Common myeloid progenitor, CD34-positive (primary cell): Measurements from ENCODE around the gene PMPCA.

Source experiments
- CTCF ChIA-PET: fragments of 350-600 bp; sonication (Branson Sonifier 250); formaldehyde crosslinking; loops from one replicate; lab custom pipeline; 2021; ENCODE audit warnings: antibody characterized with exemption; lab: Charles Lee
- POLR2A ChIA-PET: fragments of 350-600 bp; sonication (Branson Sonifier 250); formaldehyde crosslinking; loops from one replicate; lab custom pipeline; 2021; ENCODE audit warnings: antibody characterized with exemption; lab: Charles Lee
- DNase-seq, 3 donors: peaks; one replicate each; pipeline versions ENCODE4 v3.0.0 to v3.0.0-alpha.2; 2013
- H3K27ac ChIP-seq, 2 experiments: 1 replicate in 1 of 2; 2 replicates in 1 of 2; pipeline ENCODE4 v1.7.0; 2013; ENCODE audit warnings: inconsistent platforms in 2 of 2, low read length in 2 of 2, mild to moderate bottlenecking in 2 of 2, low read depth in 1 of 2, moderate library complexity in 1 of 2; ENCODE audit not compliant: severe bottlenecking in 2 of 2, insufficient read depth in 1 of 2, poor library complexity in 1 of 2
- H3K27me3 ChIP-seq, 5 experiments: replicated peaks in 2 of 5; 1 replicate in 3 of 5; 2 replicates in 2 of 5; pipeline versions ENCODE4 v1.6.1 to v1.7.0; 2013; ENCODE audit warnings: low read length in 4 of 5, mild to moderate bottlenecking in 2 of 5, moderate library complexity in 2 of 5, inconsistent platforms in 1 of 5; ENCODE audit not compliant: insufficient read depth in 5 of 5, control insufficient read depth in 4 of 5
- H3K36me3 ChIP-seq, 4 experiments: 1 replicate in 2 of 4; 2 replicates in 2 of 4; pipeline versions ENCODE4 v1.6.1 to v1.7.0; 2013; ENCODE audit warnings: low read length in 3 of 4, control low read depth in 1 of 4, mild to moderate bottlenecking in 1 of 4; ENCODE audit not compliant: control insufficient read depth in 4 of 4, insufficient read depth in 4 of 4
- H3K4me1 ChIP-seq, 4 experiments: 1 replicate in 3 of 4; 2 replicates in 1 of 4; pipeline versions ENCODE4 v1.6.1 to v1.7.1; 2013; ENCODE audit warnings: low read length in 3 of 4, mild to moderate bottlenecking in 3 of 4, control low read depth in 1 of 4, inconsistent platforms in 1 of 4, moderate library complexity in 1 of 4; ENCODE audit not compliant: control insufficient read depth in 4 of 4, insufficient read depth in 4 of 4; ENCODE audit errors: control extremely low read depth in 1 of 4
- H3K4me3 ChIP-seq, 7 experiments: 1 replicate in 4 of 7; 2 replicates in 3 of 7; pipeline versions ENCODE4 v1.5.1 to v1.7.0; 2013; ENCODE audit warnings: mild to moderate bottlenecking in 7 of 7, low read length in 6 of 7, moderate library complexity in 6 of 7, inconsistent platforms in 2 of 7, low read depth in 2 of 7, control low read depth in 1 of 7; ENCODE audit not compliant: insufficient read depth in 4 of 7, control insufficient read depth in 1 of 7; ENCODE audit errors: extremely low read depth in 1 of 7
- H3K9me3 ChIP-seq, 5 experiments: 1 replicate in 4 of 5; 2 replicates in 1 of 5; pipeline versions ENCODE4 v1.6.1 to v1.7.1; 2013; ENCODE audit warnings: low read length in 4 of 5, mild to moderate bottlenecking in 2 of 5, inconsistent platforms in 1 of 5, low read depth in 1 of 5, moderate library complexity in 1 of 5; ENCODE audit not compliant: control insufficient read depth in 4 of 5, insufficient read depth in 2 of 5; ENCODE audit errors: control extremely low read depth in 1 of 5
- whole genome bisulfite sequencing: methylation state at CpG from one replicate; pipeline ENCODE4 v1.1.5; 2013; ENCODE audit not compliant: insufficient coverage; 5-methylcytosine and 5-hydroxymethylcytosine counted together

The PMPCA gene

GRCh38 chr9:136386018-136386417 lies 24.4 kb upstream of the PMPCA start:
- no peak overlapping the region for H3K27ac ChIP-seq
- H3K36me3 ChIP-seq, result peaks cover 15 to 81% (median 59%) of the 10 kb centered on the region in 4 experiments
- CTCF ChIA-PET, result interaction anchor here (0.6 to 2.3 kb wide), 2 partner anchors 11 to 16 kb away, joined by 3 to 7 read pairs; no protein-coding TSS in a partner anchor
- no peaks in the 10 kb centered on the region for H3K27me3 ChIP-seq
- H3K4me3 ChIP-seq, result no peak overlapping the region
- H3K9me3 ChIP-seq, result no peaks in the 10 kb centered on the region
- DNase-seq, result no peak
- H3K4me1 ChIP-seq, result no peaks in the 10 kb centered on the region
- 92% methylated on average over 9 of the region's 13 CpGs for WGBS
- POLR2A ChIA-PET, result no interaction called here

- no peaks in the 10 kb centered on the region for H3K9me3 ChIP-seq
- WGBS, result 97% methylated on average over 19 of the region's 19 CpGs
- no peak overlapping the region for H3K27ac ChIP-seq
- peaks cover 15 to 81% (median 58%) of the 10 kb centered on the region in 4 experiments for H3K36me3 ChIP-seq
- no peak overlapping the region for H3K4me3 ChIP-seq
- CTCF ChIA-PET, result interaction anchor here (0.8 to 2.3 kb wide), 5 partner anchors 10 to 64 kb away, joined by 3 to 7 read pairs (median 3); no protein-coding TSS in a partner anchor
- H3K27me3 ChIP-seq, result no peaks in the 10 kb centered on the region
- no peaks in the 10 kb centered on the region for H3K4me1 ChIP-seq
- POLR2A ChIA-PET, result interaction anchor here (0.6 kb wide), 1 partner anchor 64 kb away, joined by 3 read pairs; no protein-coding TSS in a partner anchor
- DNase-seq, result no peak
Measured at GRCh38 chr9:136387217-136387616, 23.2 kb upstream of the PMPCA start.

GRCh38 chr9:136389396-136389795 lies 21.1 kb upstream of the PMPCA start:
- no peak overlapping the region for H3K27ac ChIP-seq
- POLR2A ChIA-PET, result no interaction called here
- no peak for DNase-seq
- H3K27me3 ChIP-seq, result no peaks in the 10 kb centered on the region
- H3K9me3 ChIP-seq, result no peaks in the 10 kb centered on the region
- 93% methylated on average over 5 of the region's 14 CpGs for WGBS
- H3K4me1 ChIP-seq, result no peaks in the 10 kb centered on the region
- peaks cover 7 to 82% (median 62%) of the 10 kb centered on the region in 4 experiments for H3K36me3 ChIP-seq
- no peak overlapping the region for H3K4me3 ChIP-seq
- CTCF ChIA-PET, result interaction anchor here (1.2 to 1.7 kb wide), 5 partner anchors 8 to 76 kb away, joined by 3 to 6 read pairs (median 4); no protein-coding TSS in a partner anchor

GRCh38 chr9:136391737-136392537 lies 18.5 kb upstream of the PMPCA start:
- ChIA-PET POLR2A (no interaction called here), CTCF (interaction anchor here (1.0 to 1.5 kb wide), 3 partner anchors 9 to 167 kb away, joined by 3 to 8 read pairs (median 3); no protein-coding TSS in a partner anchor)
- DNase-seq, result no peak
- H3K4me3 ChIP-seq, result no peak overlapping the region
- peaks cover 8 to 91% (median 74%) of the 10 kb centered on the region in 4 experiments for H3K36me3 ChIP-seq
- H3K4me1 ChIP-seq, result no peaks in the 10 kb centered on the region
- 95% methylated on average over 26 of the region's 28 CpGs for WGBS
- no peak overlapping the region for H3K27ac ChIP-seq
- H3K9me3 ChIP-seq, result no peaks in the 10 kb centered on the region
- no peaks in the 10 kb centered on the region for H3K27me3 ChIP-seq

GRCh38 chr9:136392538-136393449 lies 17.7 kb upstream of the PMPCA start:
- DNase-seq, result no peak
- ChIA-PET POLR2A (no interaction called here), CTCF (interaction anchor here (0.7 to 1.3 kb wide), 4 partner anchors 8 to 168 kb away, joined by 3 read pairs; no protein-coding TSS in a partner anchor)
- no peak overlapping the region for H3K4me3 ChIP-seq
- WGBS, result 97% methylated on average over 20 of the region's 21 CpGs
- no peaks in the 10 kb centered on the region for H3K27me3 ChIP-seq
- H3K4me1 ChIP-seq, result no peaks in the 10 kb centered on the region
- H3K27ac ChIP-seq, result no peak overlapping the region
- peaks cover 7 to 89% (median 70%) of the 10 kb centered on the region in 4 experiments for H3K36me3 ChIP-seq
- no peaks in the 10 kb centered on the region for H3K9me3 ChIP-seq

GRCh38 chr9:136393531-136393930 lies 16.9 kb upstream of the PMPCA start:
- POLR2A ChIA-PET, result no interaction called here
- Histone ChIP-seq H3K4me1 (peaks cover 0 to 3% (median 1%) of the 10 kb centered on the region in 4 experiments), H3K9me3 (no peaks in the 10 kb centered on the region), H3K27me3 (no peaks in the 10 kb centered on the region), H3K27ac (no peak overlapping the region), H3K4me3 (no peak overlapping the region), H3K36me3 (peaks cover 7 to 91% (median 65%) of the 10 kb centered on the region in 4 experiments)
- 90% methylated on average over 9 of the region's 17 CpGs for WGBS
- DNase-seq, result no peak
- CTCF ChIA-PET, result interaction anchor here (1.0 to 1.3 kb wide), 2 partner anchors 8 to 22 kb away, joined by 3 read pairs; no protein-coding TSS in a partner anchor
